Right renal pelvis (tissue), 4 donors: ENCODE measurements around the gene COCH. TPM values are rescaled to one million over a fixed set of nuclear protein-coding genes. Genes with fewer than 3 reads are reported as not detected.
"Not testable (repeated sequence)": the region's sequence is repeated elsewhere in the genome, so short reads cannot be mapped to it uniquely, and the experiment has no call there.

Experiments used
- DNase-seq, 4 donors: peaks; one replicate each; pipeline ENCODE4 v3.0.0-alpha.2; 2013; ENCODE audit warnings: low read depth in 4 of 4, low spot score in 3 of 4, missing footprints in 1 of 4
- polyA plus RNA-seq, 4 donors: library from polyadenylated mRNA; unstranded; fragments of 120-200 nt; gene quantifications; one replicate each; pipeline ENCODE4 v1.2.1, GENCODE V29; 2013; ENCODE audit not compliant: insufficient read length in 4 of 4

The COCH gene
- polyA plus RNA-seq, 4 donors: 3.1 to 4.7 (median 3.4) TPM

- DNase-seq: no peak
Observed at GRCh38 chr14:30915596-30915995, 41.2 kb downstream of the COCH start.

- DNase-seq: no peak
Observed at GRCh38 chr14:30921305-30921704, 46.9 kb downstream of the COCH start.

- no peak for DNase-seq
Observed at GRCh38 chr14:30921788-30922187, 47.4 kb downstream of the COCH start.

GRCh38 chr14:30925254-30925653 is 50.9 kb downstream of the COCH start:
- DNase-seq: no peak

GRCh38 chr14:30928462-30928861 is 54.1 kb downstream of the COCH start:
- DNase-seq: no peak

GRCh38 chr14:30933937-30934336 is 59.6 kb downstream of the COCH start:
- DNase-seq: not testable (repeated sequence)

GRCh38 chr14:30935445-30935844 is 61.1 kb downstream of the COCH start:
- no peak for DNase-seq

- no peak for DNase-seq
Observed at GRCh38 chr14:30938617-30939016, 64.3 kb downstream of the COCH start.

Other genes starting within 250 kb of the COCH start
- 10 to 100 TPM; 16.9 to 20.0 (median 18.8) TPM for gene AP4S1, start 151.1 kb downstream of the COCH start, polyA plus RNA-seq
- gene STRN3, start 151.8 kb downstream of the COCH start, polyA plus RNA-seq: 10 to 100 TPM; 39.8 to 48.0 (median 47.2) TPM